NCI-H1105 (cell line): ENCODE data around the gene OR52B4.
"Not testable (repeated sequence)": the region's sequence is repeated elsewhere in the genome, so short reads cannot be mapped to it uniquely, and the experiment has no call there.

Experiments
- DNase-seq: peaks from one replicate; lab custom pipeline; 2025; lab: John Stamatoyannopoulos, UW

OR52B4 gene

GRCh38 chr11:4368286-4368685, at the start of gene OR52B4:
Gene OR52B4 (minus strand): TSS chr11:4368386. CDS start chr11:4368295, 91 bp downstream.
- DNase-seq, result no peak

DNA sequence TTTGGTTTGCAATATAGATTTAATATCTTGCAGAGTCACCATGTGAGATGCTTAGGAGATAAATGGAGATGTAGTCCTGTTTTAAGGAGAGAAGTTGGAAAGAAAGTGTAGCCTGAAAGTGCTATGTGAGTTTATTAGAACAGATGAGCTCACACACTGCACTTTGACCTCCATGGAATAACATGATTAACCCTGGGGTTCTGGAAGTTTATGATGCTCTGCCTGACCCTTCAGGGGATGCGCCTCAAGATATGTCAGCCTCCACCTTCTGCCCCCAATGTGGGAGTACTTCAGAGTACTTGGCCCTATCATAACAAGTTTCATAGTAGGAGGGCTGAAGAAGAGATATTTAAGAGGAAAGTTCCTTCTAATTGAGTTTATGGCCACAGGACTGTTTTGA, 48.6 kb upstream of the OR52B4 start:
- no peak for DNase-seq

DNA sequence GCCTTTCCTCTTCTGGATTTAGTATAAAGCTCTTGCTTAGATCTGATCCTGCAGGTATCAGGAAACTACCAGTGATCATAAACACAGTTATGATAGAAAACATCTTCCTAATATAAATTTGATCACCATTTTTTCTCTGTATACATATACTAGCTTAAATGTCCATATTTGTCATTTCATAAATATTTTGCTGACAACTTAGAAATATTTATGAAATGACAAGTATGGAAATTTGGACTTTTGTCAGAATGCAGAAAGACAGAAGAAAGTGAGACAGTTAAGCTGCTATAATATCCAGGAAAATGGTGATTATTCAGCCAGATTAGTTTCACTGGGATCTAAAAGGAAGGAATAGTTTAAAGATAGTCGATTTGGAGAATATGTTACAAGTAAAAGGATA, 48.1 kb upstream of the OR52B4 start:
- no peak for DNase-seq

DNA sequence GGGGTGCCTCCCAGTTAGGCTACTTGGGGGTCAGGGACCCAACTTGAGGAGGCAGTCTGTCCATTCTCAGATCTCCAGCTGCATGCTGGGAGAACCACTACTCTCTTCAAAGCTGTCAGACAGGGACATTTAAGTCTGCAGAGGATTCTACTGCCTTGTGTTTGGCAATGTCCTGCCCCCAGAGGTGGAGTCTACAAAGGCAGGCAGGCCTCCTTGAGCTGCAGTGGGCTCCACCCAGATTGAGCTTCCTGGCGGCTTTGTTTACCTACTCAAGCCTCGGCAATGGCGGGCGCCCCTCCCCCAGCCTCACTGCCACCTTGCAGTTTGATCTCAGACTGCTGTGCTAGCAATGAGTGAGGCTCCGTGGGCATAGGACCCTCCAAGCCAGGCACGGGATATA, 38.0 kb upstream of the OR52B4 start:
- not testable (repeated sequence) for DNase-seq

GRCh38 chr11:4393858-4394223, 25.7 kb upstream of the OR52B4 start:
- no peak for DNase-seq

DNA sequence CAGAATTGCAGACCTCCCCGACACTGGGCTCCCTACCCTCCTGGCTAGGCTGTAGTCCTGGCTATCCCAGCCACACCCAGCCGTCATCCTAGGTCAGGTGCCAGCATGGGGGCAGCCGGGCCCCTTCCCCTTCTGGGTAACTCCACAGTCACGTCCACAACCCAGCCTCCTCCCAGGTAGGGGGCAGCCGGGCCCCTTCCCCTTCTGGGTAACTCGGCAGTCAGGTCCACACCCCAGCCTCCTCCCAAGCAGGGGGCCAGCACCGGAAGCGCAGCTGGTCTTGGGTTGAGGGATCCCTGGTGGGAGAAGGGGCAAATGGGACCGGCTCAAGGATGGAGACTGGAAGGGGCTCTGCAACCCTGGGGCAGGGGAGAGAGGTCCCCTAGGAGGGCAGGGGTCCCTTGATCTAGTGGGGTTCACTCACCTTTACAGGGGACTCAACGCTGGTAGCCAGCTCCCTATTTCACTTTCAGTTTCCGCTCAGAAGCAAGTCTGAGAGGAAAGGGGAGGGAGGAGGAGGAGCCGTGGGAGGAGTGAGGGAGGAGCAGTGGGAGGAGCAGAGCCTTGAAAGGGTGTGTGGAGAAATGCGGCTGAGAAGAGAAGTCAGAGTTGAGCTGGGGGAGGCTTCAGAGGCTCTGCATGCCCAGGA, 25.1 kb upstream of the OR52B4 start, which contains the start of gene TRIM21:
Gene TRIM21, minus strand, starts transcription at position 494 of the 649 bp plus-strand sequence. CDS start 3,293 bp downstream, outside the sequence.
- DNase-seq, result peak; percentile 10

- DNase-seq, result no peak
These were observed 20.0 kb upstream of the OR52B4 start for GRCh38 chr11:4388221-4388620.

DNA sequence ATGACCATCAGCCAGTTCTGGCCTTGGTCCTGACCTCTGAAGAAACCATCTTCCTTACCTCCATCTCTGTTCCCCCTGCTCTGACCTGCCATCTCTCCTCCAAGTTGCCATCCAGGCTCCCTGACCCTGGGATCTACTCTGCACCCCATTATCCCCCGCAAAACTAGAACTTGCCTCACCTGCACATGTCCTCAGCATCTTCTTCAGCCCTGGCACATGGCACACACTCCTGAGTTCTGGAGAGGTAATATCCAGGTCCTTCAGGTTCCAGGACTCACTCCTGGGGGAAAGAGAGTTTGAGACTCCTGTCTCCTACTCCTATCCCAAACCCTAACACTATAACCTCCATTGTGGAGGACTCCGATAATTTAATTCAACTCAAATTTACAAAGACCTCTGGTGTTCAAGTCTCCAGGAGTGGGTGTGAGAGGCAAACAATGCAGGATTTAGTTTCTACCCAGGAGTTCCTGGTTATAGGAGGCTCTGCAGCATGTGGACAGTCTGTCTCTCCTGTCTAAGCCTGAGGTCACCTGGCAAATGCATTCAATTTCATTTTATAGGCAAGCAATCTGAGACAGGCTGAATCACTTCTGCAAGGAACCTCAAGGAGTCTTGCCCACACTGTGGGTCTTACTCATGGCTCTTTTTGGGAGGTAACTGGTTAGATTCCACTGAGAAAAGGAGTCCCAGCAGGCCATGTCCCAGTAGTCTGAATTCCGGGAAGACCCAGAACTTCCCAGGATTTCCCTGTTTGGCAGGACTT, 18.0 kb upstream of the OR52B4 start:
- no peak for DNase-seq

- no peak for DNase-seq
These were observed 13.7 kb upstream of the OR52B4 start for GRCh38 chr11:4381901-4382300.

DNA sequence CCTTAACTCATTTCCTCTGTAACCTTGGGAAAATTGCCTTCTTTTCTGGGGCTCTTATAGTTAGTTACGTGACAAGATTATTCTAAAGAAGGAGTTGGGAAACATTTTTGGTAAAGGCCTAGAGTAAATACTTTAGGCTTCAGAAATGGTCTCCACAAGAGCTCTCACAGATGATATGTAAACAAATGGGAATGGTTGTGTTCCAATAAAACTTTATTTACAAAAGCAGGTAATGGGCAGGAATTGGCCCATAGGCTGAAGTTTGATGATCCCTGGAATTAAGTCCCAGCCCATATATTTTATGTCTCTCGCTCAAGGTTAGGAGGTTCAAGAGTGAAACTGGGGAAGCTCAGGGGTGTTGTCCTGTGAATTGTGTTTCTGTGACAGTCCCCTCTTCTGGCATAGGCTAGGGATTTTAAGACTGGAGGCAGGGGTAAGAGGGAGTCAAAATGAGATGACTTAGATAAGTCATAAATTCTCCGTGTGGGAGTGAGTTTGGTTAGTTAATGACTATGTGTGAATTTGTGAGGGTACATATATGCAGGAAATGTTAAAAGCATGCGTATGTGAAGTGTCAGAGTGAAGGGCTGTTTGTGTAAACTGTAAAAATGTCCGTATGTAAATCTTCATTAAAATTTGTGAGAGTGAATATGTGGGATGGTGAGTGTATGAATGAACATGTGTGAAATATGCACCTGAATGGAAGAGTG, 7.4 kb upstream of the OR52B4 start:
- no peak for DNase-seq

DNA sequence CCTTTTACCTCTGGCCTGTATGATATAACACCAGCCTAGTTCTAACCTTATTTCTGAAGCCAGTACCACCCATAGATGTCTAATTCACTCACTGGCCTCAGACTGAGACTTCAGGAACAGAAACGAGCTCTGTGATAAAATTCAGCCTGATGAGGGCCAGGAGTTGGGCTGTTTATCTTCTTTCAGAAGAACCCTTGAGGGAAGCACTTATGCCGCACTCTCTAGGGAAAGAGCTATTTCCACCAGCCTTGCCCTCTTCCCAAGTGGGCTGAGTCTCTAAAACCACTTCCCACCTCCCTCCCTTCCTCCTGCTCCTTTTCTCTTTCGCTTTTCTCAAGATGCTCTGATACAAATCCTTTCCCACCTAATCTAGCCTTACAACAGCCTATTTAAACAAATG, 2.0 kb upstream of the OR52B4 start:
- DNase-seq, result no peak

GRCh38 chr11:4348142-4348541, 20.0 kb downstream of the OR52B4 start:
- DNase-seq, result not testable (repeated sequence)

GRCh38 chr11:4345366-4345765, 22.8 kb downstream of the OR52B4 start:
- DNase-seq, result not testable (repeated sequence)

DNA sequence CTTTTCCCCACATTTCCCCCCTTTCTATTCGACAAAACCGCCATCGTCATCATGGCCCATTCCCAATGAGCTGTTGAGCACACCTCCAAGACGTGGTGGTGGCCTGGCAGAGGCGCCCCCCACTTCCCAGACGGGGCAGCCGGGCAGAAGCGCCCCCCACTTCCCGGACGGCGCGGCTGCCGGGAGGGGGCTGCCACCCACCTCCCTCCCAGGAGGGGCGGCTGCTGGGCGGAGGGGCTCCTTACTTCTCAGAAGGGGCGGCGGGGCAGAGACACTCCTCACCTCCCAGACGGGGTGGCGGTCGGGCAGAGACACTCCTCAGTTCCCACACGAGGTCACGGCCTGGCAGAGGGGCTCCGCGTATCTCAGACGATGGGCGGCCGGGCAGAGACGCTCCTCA, 33.8 kb downstream of the OR52B4 start:
- not testable (repeated sequence) for DNase-seq
